Memory B cell (primary cell): ENCODE data around the gene DSCAM.

Source experiments
- ATAC-seq: fragments of 150-1000 bp; cut with Tn5 transposase; 2 replicates; pipeline ENCODE4 v1.10.0; 2021; ENCODE audit warnings: low read depth, mild to moderate bottlenecking, moderate library complexity
- DNase-seq, 2 donors: peaks; one replicate each; pipeline ENCODE4 v3.0.0; 2022; ENCODE audit warnings: low spot score in 2 of 2
- H3K27ac Mint-ChIP-seq: one replicate; pipeline ENCODE4 v1.8.0; 2022; ENCODE audit warnings: mild to moderate bottlenecking, moderate library complexity, mixed read lengths
- H3K27me3 Mint-ChIP-seq: one replicate; pipeline ENCODE4 v1.8.0; 2022; ENCODE audit warnings: mixed read lengths
- H3K36me3 Mint-ChIP-seq: one replicate; pipeline ENCODE4 v1.8.0; 2022; ENCODE audit warnings: mild to moderate bottlenecking, mixed read lengths
- H3K4me1 Mint-ChIP-seq: one replicate; pipeline ENCODE4 v1.8.0; 2022; ENCODE audit warnings: mixed read lengths
- H3K4me3 Mint-ChIP-seq: one replicate; pipeline ENCODE4 v1.8.0; 2022; ENCODE audit warnings: mild to moderate bottlenecking, moderate library complexity, mixed read lengths
- H3K9me3 Mint-ChIP-seq: one replicate; pipeline ENCODE4 v1.8.0; 2022; ENCODE audit warnings: mixed read lengths

Gene DSCAM

DNA sequence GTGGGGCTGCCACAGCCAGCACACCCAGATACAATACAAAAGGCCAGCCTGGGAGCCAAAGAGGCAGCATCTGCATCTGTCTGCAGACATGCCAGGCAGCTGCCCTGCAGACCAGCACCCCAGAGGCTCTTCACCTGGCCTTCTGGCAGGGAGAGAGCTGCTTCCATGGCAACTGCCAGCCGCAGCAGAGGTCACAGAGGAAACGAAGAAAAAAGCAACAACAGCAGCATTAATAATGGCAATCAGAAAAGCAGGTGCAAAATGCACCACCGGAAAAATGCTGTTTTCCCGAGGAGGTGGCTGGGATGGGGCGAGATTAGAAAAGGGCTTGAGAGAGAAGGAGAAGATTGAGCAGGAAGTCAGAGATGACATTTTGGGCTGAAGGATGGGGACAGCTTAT is 670.2 kb downstream of the DSCAM start:
- DNase-seq, result no peak
- H3K27me3 Mint-ChIP-seq, result peaks cover 3% of the 10 kb centered on the region
- H3K9me3 Mint-ChIP-seq, result peaks cover 2% of the 10 kb centered on the region
- no peak overlapping the region for H3K4me3 Mint-ChIP-seq
- no peaks in the 10 kb centered on the region for H3K4me1 Mint-ChIP-seq
- H3K27ac Mint-ChIP-seq, result no peak overlapping the region
- H3K36me3 Mint-ChIP-seq, result no peaks in the 10 kb centered on the region
- no peak for ATAC-seq

DNA sequence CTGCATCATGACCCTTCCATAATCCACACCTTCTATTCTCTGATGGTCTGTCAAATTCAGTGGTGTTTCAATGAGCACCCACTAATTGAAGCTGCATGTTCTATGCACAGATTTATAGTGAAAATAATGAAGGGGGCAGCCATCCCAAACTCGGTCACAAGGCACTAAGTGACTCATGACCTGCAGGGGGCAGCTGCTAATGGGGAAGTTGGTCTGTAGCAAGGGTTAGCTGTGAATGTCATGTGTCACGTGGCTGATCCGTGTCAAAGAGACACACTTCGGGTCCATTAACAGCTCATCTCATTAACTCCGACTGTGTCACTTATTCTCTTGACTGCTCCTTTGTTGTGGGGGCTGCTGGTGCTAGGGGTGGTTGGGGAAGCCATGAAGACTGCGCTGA is 673.1 kb downstream of the DSCAM start:
- no peak for DNase-seq
- Mint-ChIP-seq H3K4me1 (no peaks in the 10 kb centered on the region), H3K27me3 (peaks cover 3% of the 10 kb centered on the region), H3K4me3 (no peak overlapping the region), H3K27ac (no peak overlapping the region), H3K9me3 (peaks cover 1% of the 10 kb centered on the region), H3K36me3 (no peaks in the 10 kb centered on the region)
- ATAC-seq, result no peak

GRCh38 chr21:40169971-40170370 is 677.0 kb downstream of the DSCAM start:
- ATAC-seq (no peak), DNase-seq (no peak)
- H3K27ac Mint-ChIP-seq, result no peak overlapping the region
- no peaks in the 10 kb centered on the region for H3K27me3 Mint-ChIP-seq
- peaks cover 5% of the 10 kb centered on the region for H3K9me3 Mint-ChIP-seq
- H3K4me1 Mint-ChIP-seq, result no peaks in the 10 kb centered on the region
- H3K36me3 Mint-ChIP-seq, result no peaks in the 10 kb centered on the region
- no peak overlapping the region for H3K4me3 Mint-ChIP-seq

- H3K9me3 Mint-ChIP-seq, result peaks cover 5% of the 10 kb centered on the region
- ATAC-seq (no peak), DNase-seq (no peak)
- H3K4me3 Mint-ChIP-seq, result no peak overlapping the region
- H3K36me3 Mint-ChIP-seq, result no peaks in the 10 kb centered on the region
- no peaks in the 10 kb centered on the region for H3K4me1 Mint-ChIP-seq
- no peaks in the 10 kb centered on the region for H3K27me3 Mint-ChIP-seq
- H3K27ac Mint-ChIP-seq, result no peak overlapping the region
Observed at GRCh38 chr21:40166291-40166843, 680.6 kb downstream of the DSCAM start.

GRCh38 chr21:40165773-40166070 is 681.2 kb downstream of the DSCAM start:
- H3K36me3 Mint-ChIP-seq, result no peaks in the 10 kb centered on the region
- no peak overlapping the region for H3K27ac Mint-ChIP-seq
- no peak for ATAC-seq
- no peaks in the 10 kb centered on the region for H3K4me1 Mint-ChIP-seq
- peaks cover 5% of the 10 kb centered on the region for H3K9me3 Mint-ChIP-seq
- no peaks in the 10 kb centered on the region for H3K27me3 Mint-ChIP-seq
- H3K4me3 Mint-ChIP-seq, result no peak overlapping the region
- no peak for DNase-seq

DNA sequence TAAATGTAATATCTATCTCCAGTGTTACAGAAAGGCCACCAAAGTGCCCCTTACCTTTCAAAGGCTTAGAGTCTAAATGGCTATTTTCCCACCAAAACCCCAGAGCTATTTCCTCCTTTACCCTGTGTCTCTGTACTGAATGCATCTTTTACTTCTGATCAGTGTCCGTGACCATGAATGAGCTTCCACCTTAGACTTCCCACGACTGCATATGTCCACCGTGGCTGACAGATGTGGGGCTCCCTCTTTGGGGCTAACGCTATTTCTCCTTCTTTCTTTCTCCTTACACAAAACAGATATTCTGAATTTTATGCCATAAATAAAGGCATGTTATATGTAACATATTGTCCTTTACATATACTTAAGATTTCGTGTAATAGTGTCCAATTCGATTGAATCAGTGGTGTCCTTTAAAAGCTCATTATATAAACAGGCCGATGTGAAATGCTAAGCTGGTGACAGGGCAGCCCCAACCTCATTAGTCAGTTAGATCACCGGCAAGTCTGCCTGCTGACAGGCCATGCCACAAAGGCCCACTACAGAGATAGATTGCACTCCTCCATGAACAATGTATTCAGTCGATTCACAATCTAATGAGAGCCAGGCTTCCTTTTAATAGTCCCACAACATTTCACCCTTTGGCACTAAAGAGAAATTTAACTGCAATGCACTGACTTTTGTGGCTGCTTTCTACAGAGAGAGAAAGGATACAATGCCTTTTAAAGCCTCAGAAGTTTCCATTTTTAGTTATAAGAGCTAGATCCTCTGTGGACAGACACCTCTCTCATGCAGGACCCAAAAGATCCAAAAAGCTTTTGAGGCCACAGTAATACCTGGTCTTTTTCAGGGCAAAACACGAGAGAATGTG is 681.8 kb downstream of the DSCAM start:
- no peak for ATAC-seq
- H3K4me3 Mint-ChIP-seq, result no peak overlapping the region

DNA sequence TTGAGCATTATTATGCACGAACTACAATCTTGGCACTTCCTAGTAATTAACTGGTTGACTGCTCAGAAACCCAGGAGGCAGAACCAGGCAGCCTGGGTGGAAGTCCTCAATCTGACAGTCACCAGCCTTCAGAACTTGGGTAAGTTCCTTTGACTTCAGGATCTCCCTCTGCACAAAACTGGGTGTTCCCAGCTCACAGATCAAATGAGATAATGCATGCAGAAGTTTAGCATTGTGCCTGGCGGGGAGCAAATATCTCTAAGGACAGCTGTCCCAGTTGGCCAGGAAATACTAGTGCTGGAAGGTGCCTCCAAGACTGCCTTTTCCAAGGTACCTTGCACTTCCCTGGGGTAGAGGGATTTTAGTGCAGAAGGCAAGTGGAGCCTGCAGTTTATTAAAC is 684.9 kb downstream of the DSCAM start:
- ATAC-seq (no peak), DNase-seq (no peak)
- H3K9me3 Mint-ChIP-seq, result no peaks in the 10 kb centered on the region
- H3K4me3 Mint-ChIP-seq, result no peak overlapping the region
- no peaks in the 10 kb centered on the region for H3K4me1 Mint-ChIP-seq
- H3K36me3 Mint-ChIP-seq, result no peaks in the 10 kb centered on the region
- H3K27ac Mint-ChIP-seq, result no peak overlapping the region
- H3K27me3 Mint-ChIP-seq, result no peaks in the 10 kb centered on the region

More for the DNA sequence above, 681.8 kb downstream of the DSCAM start:
- Mint-ChIP-seq H3K36me3 (no peaks in the 10 kb centered on the region), H3K27me3 (no peaks in the 10 kb centered on the region), H3K27ac (no peak overlapping the region), H3K9me3 (peaks cover 5% of the 10 kb centered on the region), H3K4me1 (no peaks in the 10 kb centered on the region)
- DNase-seq, result no peak

- Mint-ChIP-seq H3K4me3 (no peak overlapping the region), H3K27ac (no peak overlapping the region), H3K4me1 (no peaks in the 10 kb centered on the region), H3K9me3 (peaks cover 2% of the 10 kb centered on the region), H3K36me3 (no peaks in the 10 kb centered on the region), H3K27me3 (no peaks in the 10 kb centered on the region)
- ATAC-seq, result no peak
- no peak for DNase-seq
Observed at GRCh38 chr21:40160911-40161310, 686.0 kb downstream of the DSCAM start.

GRCh38 chr21:40158366-40158765 is 688.6 kb downstream of the DSCAM start:
- H3K9me3 Mint-ChIP-seq, result peaks cover 2% of the 10 kb centered on the region
- H3K36me3 Mint-ChIP-seq, result no peaks in the 10 kb centered on the region
- H3K27ac Mint-ChIP-seq, result no peak overlapping the region
- no peak overlapping the region for H3K4me3 Mint-ChIP-seq
- ATAC-seq (no peak), DNase-seq (no peak)
- no peaks in the 10 kb centered on the region for H3K27me3 Mint-ChIP-seq
- H3K4me1 Mint-ChIP-seq, result no peaks in the 10 kb centered on the region

GRCh38 chr21:40155563-40155962 is 691.4 kb downstream of the DSCAM start:
- Mint-ChIP-seq H3K4me3 (no peak overlapping the region), H3K4me1 (no peaks in the 10 kb centered on the region), H3K27ac (no peak overlapping the region), H3K9me3 (peaks cover 2% of the 10 kb centered on the region), H3K27me3 (peaks cover 2% of the 10 kb centered on the region), H3K36me3 (no peaks in the 10 kb centered on the region)
- DNase-seq (no peak), ATAC-seq (no peak)

DNA sequence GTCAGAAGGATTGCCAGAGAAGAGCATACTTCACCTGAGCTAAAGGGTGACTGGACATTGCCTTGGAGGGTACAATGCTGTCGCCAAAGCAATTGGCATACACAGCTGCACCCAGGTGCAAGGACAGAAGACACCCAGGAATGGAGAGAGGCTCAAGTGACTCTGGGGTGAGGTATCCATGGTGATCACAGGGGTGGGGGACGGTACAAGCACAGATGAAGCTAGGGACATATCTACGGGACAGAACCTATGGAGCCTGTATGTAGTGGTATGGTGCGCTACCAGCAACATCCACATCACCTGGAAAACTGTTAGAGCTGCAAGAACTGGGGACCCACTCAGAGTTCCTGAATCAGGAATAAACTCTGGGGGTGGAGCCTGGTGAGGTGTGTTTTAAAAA is 693.6 kb downstream of the DSCAM start:
- no peaks in the 10 kb centered on the region for H3K36me3 Mint-ChIP-seq
- peaks cover 2% of the 10 kb centered on the region for H3K9me3 Mint-ChIP-seq
- ATAC-seq, result no peak
- no peak for DNase-seq
- no peak overlapping the region for H3K27ac Mint-ChIP-seq
- H3K27me3 Mint-ChIP-seq, result peaks cover 2% of the 10 kb centered on the region
- no peaks in the 10 kb centered on the region for H3K4me1 Mint-ChIP-seq
- H3K4me3 Mint-ChIP-seq, result no peak overlapping the region

- peaks cover 2% of the 10 kb centered on the region for H3K9me3 Mint-ChIP-seq
- H3K27ac Mint-ChIP-seq, result no peak overlapping the region
- no peak overlapping the region for H3K4me3 Mint-ChIP-seq
- ATAC-seq (no peak), DNase-seq (no peak)
- H3K36me3 Mint-ChIP-seq, result no peaks in the 10 kb centered on the region
- no peaks in the 10 kb centered on the region for H3K4me1 Mint-ChIP-seq
- H3K27me3 Mint-ChIP-seq, result peaks cover 2% of the 10 kb centered on the region
Observed at GRCh38 chr21:40152476-40152875, 694.5 kb downstream of the DSCAM start.

GRCh38 chr21:40151611-40152010 is 695.3 kb downstream of the DSCAM start:
- no peak for DNase-seq
- no peaks in the 10 kb centered on the region for H3K36me3 Mint-ChIP-seq
- H3K27ac Mint-ChIP-seq, result no peak overlapping the region
- H3K9me3 Mint-ChIP-seq, result peaks cover 2% of the 10 kb centered on the region
- H3K4me1 Mint-ChIP-seq, result no peaks in the 10 kb centered on the region
- no peak overlapping the region for H3K4me3 Mint-ChIP-seq
- no peak for ATAC-seq
- peaks cover 2% of the 10 kb centered on the region for H3K27me3 Mint-ChIP-seq

DNA sequence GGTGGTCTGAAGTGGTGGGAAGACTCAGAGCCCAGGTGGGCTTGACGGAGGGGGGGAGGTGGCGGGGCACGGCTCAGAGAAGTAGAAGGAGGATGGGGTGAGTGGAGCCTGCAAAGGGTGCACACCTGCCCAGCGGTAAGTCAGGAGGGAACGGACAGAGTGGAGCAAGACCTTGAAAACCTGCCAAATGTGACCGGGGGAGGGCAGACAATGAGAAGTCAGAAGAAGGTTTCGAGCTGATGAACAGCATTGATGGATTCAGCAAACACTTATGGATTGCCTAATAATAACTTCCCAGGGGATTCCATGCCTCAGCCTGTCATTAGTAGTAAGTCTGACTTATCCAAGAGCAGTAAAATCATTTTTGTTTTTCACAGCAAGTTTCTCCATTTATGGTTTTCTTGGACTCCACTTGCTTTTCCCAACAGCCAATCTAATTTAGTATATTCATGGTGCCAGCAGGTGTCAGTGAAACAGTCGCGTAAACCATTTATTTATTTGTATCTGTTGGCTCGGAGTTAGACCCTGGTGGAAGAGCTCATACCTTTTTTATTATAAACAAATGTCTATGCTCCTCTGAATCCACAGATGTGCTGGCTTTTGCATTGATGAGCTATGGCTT is 700.6 kb downstream of the DSCAM start:
- ATAC-seq (no peak), DNase-seq (no peak)
- H3K4me1 Mint-ChIP-seq, result no peaks in the 10 kb centered on the region
- no peaks in the 10 kb centered on the region for H3K36me3 Mint-ChIP-seq
- H3K27me3 Mint-ChIP-seq, result no peaks in the 10 kb centered on the region
- H3K4me3 Mint-ChIP-seq, result no peak overlapping the region
- H3K9me3 Mint-ChIP-seq, result no peaks in the 10 kb centered on the region
- H3K27ac Mint-ChIP-seq, result no peak overlapping the region
